ENCODE data around the gene ZBTB21. TPM values are rescaled to one million over a fixed set of nuclear protein-coding genes. Genes with fewer than 3 reads are reported as not detected.
A peak's percentile ranks its signal among the peaks of the same experiment; 100 is the strongest.

ZBTB21 gene
- total and polyA plus RNA-seq, 9 of the 15 experiments (the other 6 are each of a cell fraction or from before 2014, with no cell fraction given): 2.2 to 15.2 (median 8.7) TPM

GRCh38 chr21:41953831-41954653 lies 56.1 kb downstream of the ZBTB21 start, which contains the start of gene C2CD2 (continued):
- TF ChIP-seq ZBTB40 (IDR thresholded peaks at IDR 0.05) (peak; percentile 50; the same call in 1 of the 2 replicates), ZBTB40 (CRISPR knock-in tag; IDR thresholded peaks at IDR 0.05) (no peak), ARID1B (IDR thresholded peaks at IDR 0.05) (no peak; the same call in none of the 2 replicates), TAF15 (IDR thresholded peaks at IDR 0.05; ENCODE audit: low read depth, low read length) (no peak), ZNF354B (CRISPR knock-in tag; IDR thresholded peaks at IDR 0.05) (no peak), NR2F6 (CRISPR knock-in tag; IDR thresholded peaks at IDR 0.05) (no peak), RFX1 (IDR thresholded peaks at IDR 0.05) (no peak), REST (IDR thresholded peaks at IDR 0.05; ENCODE audit: borderline replicate concordance) (peak; percentile 13; the same call in 1 of the 2 replicates), REST (CRISPR knock-in tag; IDR thresholded peaks at IDR 0.05; ENCODE audit: low read depth) (no peak), NR3C1 (CRISPR knock-in tag; IDR thresholded peaks at IDR 0.05) (no peak), XRCC3 (IDR thresholded peaks at IDR 0.05) (no peak)

Measured in K562 (cell line).